ENCODE data around the gene TSSK2.

GRCh38 chr22:19136915-19137314, 5.8 kb downstream of the TSSK2 start:
- TF ChIP-seq CTCF (IDR thresholded peaks at IDR 0.05) (no peak), POLR2A (IDR thresholded peaks at IDR 0.05) (no peak)
